HG02678 (cell line): Measurements from ENCODE around the gene SOX5.

ENCODE experiments used
- ATAC-seq: cut with Tn5 transposase; IDR thresholded peaks from one replicate; pipeline ENCODE4 v1.9.1; 2021; ENCODE audit warnings: mild to moderate bottlenecking, moderate library complexity; ENCODE audit not compliant: unreplicated experiment

The SOX5 gene

GRCh38 chr12:23694920-23695319, 254.6 kb downstream of the SOX5 start:
- no peak for ATAC-seq

GRCh38 chr12:23694307-23694706, 255.2 kb downstream of the SOX5 start:
- ATAC-seq = no peak

GRCh38 chr12:23687947-23688346, 261.5 kb downstream of the SOX5 start:
- ATAC-seq = no peak

GRCh38 chr12:23686095-23686494, 263.4 kb downstream of the SOX5 start:
- no peak for ATAC-seq

GRCh38 chr12:23684121-23684520, 265.3 kb downstream of the SOX5 start:
- no peak for ATAC-seq

GRCh38 chr12:23681237-23681636, 268.2 kb downstream of the SOX5 start:
- no peak for ATAC-seq

GRCh38 chr12:23674064-23674463, 275.4 kb downstream of the SOX5 start:
- ATAC-seq = no peak

GRCh38 chr12:23671881-23672280, 277.6 kb downstream of the SOX5 start:
- no peak for ATAC-seq

GRCh38 chr12:23670684-23671083, 278.8 kb downstream of the SOX5 start:
- ATAC-seq = no peak

GRCh38 chr12:23669691-23670090, 279.8 kb downstream of the SOX5 start:
- ATAC-seq = no peak

- no peak for ATAC-seq
These were observed 282.6 kb downstream of the SOX5 start for GRCh38 chr12:23666866-23667265.

- no peak for ATAC-seq
These were observed 286.5 kb downstream of the SOX5 start for GRCh38 chr12:23662966-23663365.

- ATAC-seq = no peak
These were observed 290.3 kb downstream of the SOX5 start for GRCh38 chr12:23659131-23659530.

- no peak for ATAC-seq
These were observed 291.9 kb downstream of the SOX5 start for GRCh38 chr12:23657598-23657997.

- ATAC-seq = no peak
These were observed 293.6 kb downstream of the SOX5 start for GRCh38 chr12:23655884-23656283.

GRCh38 chr12:23655112-23655511, 294.4 kb downstream of the SOX5 start:
- ATAC-seq = no peak

- no peak for ATAC-seq
These were observed 300.9 kb downstream of the SOX5 start for GRCh38 chr12:23648546-23648945.

- no peak for ATAC-seq
These were observed 308.7 kb downstream of the SOX5 start for GRCh38 chr12:23640754-23641153.

- ATAC-seq = no peak
These were observed 315.1 kb downstream of the SOX5 start for GRCh38 chr12:23634344-23634743.

- no peak for ATAC-seq
These were observed 317.6 kb downstream of the SOX5 start for GRCh38 chr12:23631786-23632377.

GRCh38 chr12:23630524-23630923, 318.9 kb downstream of the SOX5 start:
- ATAC-seq = no peak

GRCh38 chr12:23628806-23629205, 320.7 kb downstream of the SOX5 start:
- no peak for ATAC-seq

GRCh38 chr12:23626791-23627190, 322.7 kb downstream of the SOX5 start:
- no peak for ATAC-seq
